Esophagus muscularis mucosa (tissue), 4 donors: Measurements from ENCODE around the gene P2RY13.

Experiments
- CTCF ChIP-seq, 3 experiments: fragments of 200-600 bp in 2 of 3; fragments of 450-650 bp in 1 of 3; sonication (generic) in 2 of 3; IDR thresholded peaks; one replicate each; pipeline ENCODE4 v1.5.1; 2017 to 2019; ENCODE audit warnings: antibody characterized with exemption in 3 of 3, mild to moderate bottlenecking in 2 of 3, moderate library complexity in 1 of 3
- EP300 ChIP-seq: sonication (generic); formaldehyde crosslinking; IDR thresholded peaks from one replicate; pipeline ENCODE4 v1.6.1; 2017; ENCODE audit warnings: antibody characterized with exemption
- POLR2A ChIP-seq: fragments of 450-650 bp; IDR thresholded peaks from one replicate; pipeline ENCODE4 v1.6.1; 2017; ENCODE audit warnings: antibody characterized with exemption, moderate library complexity, mild to moderate bottlenecking, low read depth

- TF ChIP-seq POLR2A (no peak), EP300 (no peak), CTCF (IDR thresholded peaks at IDR 0.05) (no peak)
Measured at GRCh38 chr3:151345859-151346258, 16.5 kb upstream of the P2RY13 start.
